AG08395 (cell line): ENCODE data around the gene CLEC4M.

ENCODE experiments used
- DNase-seq: peaks from one replicate; pipeline ENCODE4 v3.0.0; 2012; ENCODE audit warnings: mixed read lengths, low spot score

The CLEC4M gene

GRCh38 chr19:7762719-7763293 lies at the start of gene CLEC4M:
CLEC4M (plus strand) TSS chr19:7763243; CDS start chr19:7763267, 24 bp downstream.
- no peak for DNase-seq

- no peak for DNase-seq
Measured at GRCh38 chr19:7715671-7716070, 47.4 kb upstream of the CLEC4M start.

GRCh38 chr19:7716762-7717161 lies 46.3 kb upstream of the CLEC4M start:
- DNase-seq: no peak

GRCh38 chr19:7718668-7719067 lies 44.4 kb upstream of the CLEC4M start:
- no peak for DNase-seq

GRCh38 chr19:7720351-7720750 lies 42.7 kb upstream of the CLEC4M start:
- DNase-seq: no peak

GRCh38 chr19:7722231-7722651 lies 40.8 kb upstream of the CLEC4M start:
- DNase-seq: no peak

GRCh38 chr19:7725791-7726190 lies 37.3 kb upstream of the CLEC4M start:
- DNase-seq: no peak

- DNase-seq: no peak
Measured at GRCh38 chr19:7729211-7729610, 33.8 kb upstream of the CLEC4M start.

- DNase-seq: no peak
Measured at GRCh38 chr19:7729831-7730285, 33.2 kb upstream of the CLEC4M start.

GRCh38 chr19:7730286-7731217 lies 32.5 kb upstream of the CLEC4M start:
- DNase-seq: no peak

GRCh38 chr19:7731218-7731595 lies 31.8 kb upstream of the CLEC4M start:
- no peak for DNase-seq

GRCh38 chr19:7731615-7732014 lies 31.4 kb upstream of the CLEC4M start:
- no peak for DNase-seq

GRCh38 chr19:7732045-7732444 lies 31.0 kb upstream of the CLEC4M start, which contains the start of gene CLEC4G:
CLEC4G (minus strand) TSS chr19:7732110; CDS start chr19:7732102, 8 bp downstream.
- no peak for DNase-seq

- no peak for DNase-seq
Measured at GRCh38 chr19:7733376-7733775, 29.7 kb upstream of the CLEC4M start.

GRCh38 chr19:7734220-7735203 lies 28.5 kb upstream of the CLEC4M start:
- peak; percentile 13 for DNase-seq

GRCh38 chr19:7736148-7736547 lies 26.9 kb upstream of the CLEC4M start:
- no peak for DNase-seq

GRCh38 chr19:7737215-7737614 lies 25.8 kb upstream of the CLEC4M start:
- no peak for DNase-seq

GRCh38 chr19:7738023-7738422 lies 25.0 kb upstream of the CLEC4M start:
- DNase-seq: no peak

GRCh38 chr19:7739211-7739755 lies 23.8 kb upstream of the CLEC4M start:
- no peak for DNase-seq

- no peak for DNase-seq
Measured at GRCh38 chr19:7739801-7740681, 23.0 kb upstream of the CLEC4M start.

- no peak for DNase-seq
Measured at GRCh38 chr19:7740682-7741054, 22.4 kb upstream of the CLEC4M start.
